ENCODE results near the gene TTLL11.

The TTLL11 gene

DNA sequence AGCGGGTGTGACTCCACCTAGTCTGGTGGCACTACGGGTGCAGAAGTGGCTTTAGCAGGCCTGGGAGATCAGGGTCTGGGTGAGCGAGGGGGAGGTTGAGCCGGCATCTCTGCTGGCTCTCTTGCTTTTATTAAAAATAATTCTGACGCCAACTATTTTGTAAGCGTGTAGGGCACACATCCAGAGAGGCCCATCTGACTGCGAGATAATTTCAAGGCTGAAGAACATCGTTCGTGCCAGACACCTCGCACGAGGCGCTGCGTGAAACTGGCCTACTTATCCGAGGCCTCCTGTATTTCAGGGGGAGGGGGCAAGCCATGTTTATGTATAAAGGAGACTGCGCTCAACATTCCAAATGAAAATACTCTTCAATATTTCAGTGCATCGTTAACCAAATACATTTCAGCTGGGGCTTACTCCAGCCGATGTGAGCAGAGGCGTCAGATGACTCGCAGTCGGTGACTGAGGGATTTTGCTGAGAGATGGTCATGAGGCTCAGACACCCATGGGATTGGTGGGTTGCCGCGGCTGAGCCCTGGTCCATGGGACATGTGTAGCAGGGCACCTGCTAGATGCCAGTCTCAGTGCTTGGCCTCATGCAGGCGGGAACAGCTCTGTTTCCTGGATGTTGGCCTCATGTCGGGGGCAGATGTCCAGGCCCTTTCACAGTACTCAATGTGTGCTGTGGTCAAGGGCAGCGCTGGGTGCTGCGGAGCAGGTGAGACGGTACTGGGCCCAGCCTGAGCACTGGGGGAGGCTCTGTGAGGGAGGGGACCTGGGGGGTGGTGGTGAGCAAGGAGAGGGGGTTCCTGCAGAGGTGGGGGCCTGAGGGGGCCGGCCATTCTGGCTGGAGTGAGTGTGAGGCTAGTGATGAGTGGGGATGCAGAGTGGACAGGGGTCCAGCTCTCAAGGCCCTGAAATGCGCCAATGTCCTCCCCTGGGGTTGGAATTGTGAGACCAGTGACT is 240.2 kb downstream of the TTLL11 start:
- no peak overlapping the region for H3K4me3 ChIP-seq (replicated peaks; ENCODE audit: low read depth, low read length)
- H3K36me3 ChIP-seq (ENCODE audit: control insufficient read depth, insufficient read depth, low read length) = no peaks in the 10 kb centered on the region
- no peak for DNase-seq (ENCODE audit: extremely low read depth, insufficient read length)
- no peaks in the 10 kb centered on the region; the same call in none of the 2 replicates for H3K27me3 ChIP-seq (replicated peaks; ENCODE audit: control insufficient read depth, insufficient read depth, low read length)
- TF ChIP-seq CTCF (IDR thresholded peaks at IDR 0.05; ENCODE audit: insufficient read depth, low read length, poor library complexity, severe bottlenecking) = no peak

- no peak for DNase-seq (ENCODE audit: extremely low read depth, insufficient read length)
- TF ChIP-seq CTCF (IDR thresholded peaks at IDR 0.05; ENCODE audit: insufficient read depth, low read length, poor library complexity, severe bottlenecking) = no peak
- Histone ChIP-seq H3K27me3 (replicated peaks; ENCODE audit: control insufficient read depth, insufficient read depth, low read length) (no peaks in the 10 kb centered on the region; the same call in none of the 2 replicates), H3K4me3 (replicated peaks; ENCODE audit: low read depth, low read length) (no peak overlapping the region), H3K36me3 (ENCODE audit: control insufficient read depth, insufficient read depth, low read length) (no peaks in the 10 kb centered on the region)
Measured at GRCh38 chr9:121852241-121852640, 240.9 kb downstream of the TTLL11 start.

GRCh38 chr9:121851641-121852091 is 241.4 kb downstream of the TTLL11 start:
- no peaks in the 10 kb centered on the region; the same call in none of the 2 replicates for H3K27me3 ChIP-seq (replicated peaks; ENCODE audit: control insufficient read depth, insufficient read depth, low read length)
- H3K4me3 ChIP-seq (replicated peaks; ENCODE audit: low read depth, low read length) = no peak overlapping the region
- no peaks in the 10 kb centered on the region for H3K36me3 ChIP-seq (ENCODE audit: control insufficient read depth, insufficient read depth, low read length)
- no peak for DNase-seq (ENCODE audit: extremely low read depth, insufficient read length)
- no peak for TF ChIP-seq CTCF (IDR thresholded peaks at IDR 0.05; ENCODE audit: insufficient read depth, low read length, poor library complexity, severe bottlenecking)

GRCh38 chr9:121850366-121850765 is 242.7 kb downstream of the TTLL11 start:
- no peak for TF ChIP-seq CTCF (IDR thresholded peaks at IDR 0.05; ENCODE audit: insufficient read depth, low read length, poor library complexity, severe bottlenecking)
- DNase-seq (ENCODE audit: extremely low read depth, insufficient read length) = no peak
- no peaks in the 10 kb centered on the region for H3K36me3 ChIP-seq (ENCODE audit: control insufficient read depth, insufficient read depth, low read length)
- H3K27me3 ChIP-seq (replicated peaks; ENCODE audit: control insufficient read depth, insufficient read depth, low read length) = no peaks in the 10 kb centered on the region; the same call in none of the 2 replicates
- H3K4me3 ChIP-seq (replicated peaks; ENCODE audit: low read depth, low read length) = no peak overlapping the region

DNA sequence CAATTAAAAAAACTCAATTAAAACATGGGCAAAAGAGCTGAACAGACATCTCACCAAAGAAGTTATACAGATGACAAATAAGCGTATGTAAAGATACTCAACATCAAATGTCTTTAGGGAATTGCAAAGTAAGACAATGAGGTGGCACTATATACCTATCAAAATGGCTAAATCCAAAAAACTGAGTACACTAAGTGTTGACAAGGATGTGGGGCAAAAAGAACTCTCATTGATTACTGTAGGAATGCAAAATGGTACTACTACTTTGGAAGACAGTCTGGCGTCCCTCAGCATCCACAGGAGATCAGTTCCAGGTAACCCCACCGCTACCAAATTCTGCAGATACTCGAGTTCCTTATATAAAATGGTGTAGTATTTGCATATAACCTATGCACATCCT is 243.6 kb downstream of the TTLL11 start:
- Histone ChIP-seq H3K27me3 (replicated peaks; ENCODE audit: control insufficient read depth, insufficient read depth, low read length) (no peaks in the 10 kb centered on the region; the same call in none of the 2 replicates), H3K36me3 (ENCODE audit: control insufficient read depth, insufficient read depth, low read length) (no peaks in the 10 kb centered on the region), H3K4me3 (replicated peaks; ENCODE audit: low read depth, low read length) (no peak overlapping the region)
- no peak for DNase-seq (ENCODE audit: extremely low read depth, insufficient read length)
- no peak for TF ChIP-seq CTCF (IDR thresholded peaks at IDR 0.05; ENCODE audit: insufficient read depth, low read length, poor library complexity, severe bottlenecking)
